Kidney (tissue), 14 donors: ENCODE data around the gene PTGDR2. TPM values are rescaled to one million over a fixed set of nuclear protein-coding genes. Genes with fewer than 3 reads are reported as not detected.

Experiments
- DNase-seq, 5 donors: peaks; one replicate each; pipeline ENCODE4 v3.0.0-alpha.2; 2013 to 2020
- FAIRE-seq: peaks from 2 replicates; lab custom pipeline; 2012; peaks lifted over from hg19 to GRCh38; lab: Jason Lieb, UNC
- H3K27ac ChIP-seq, 2 donors: one replicate each; pipeline ENCODE4 v1.7.0; 2013; ENCODE audit warnings: low read depth in 2 of 2, low read length in 2 of 2, inconsistent platforms in 1 of 2
- H3K27me3 ChIP-seq: one replicate; pipeline ENCODE4 v1.7.1; 2013; ENCODE audit warnings: low read length, inconsistent platforms; ENCODE audit not compliant: control insufficient read depth, insufficient read depth
- H3K36me3 ChIP-seq, 3 donors: one replicate each; pipeline versions ENCODE4 v1.7.0 to v1.7.1; 2013; ENCODE audit warnings: low read length in 3 of 3, control low read depth in 1 of 3, inconsistent platforms in 1 of 3; ENCODE audit not compliant: insufficient read depth in 3 of 3, control insufficient read depth in 2 of 3
- H3K4me1 ChIP-seq, 3 donors: one replicate each; pipeline versions ENCODE4 v1.7.0 to v1.7.1; 2013; ENCODE audit warnings: low read length in 3 of 3, inconsistent platforms in 1 of 3, low read depth in 1 of 3; ENCODE audit not compliant: control insufficient read depth in 2 of 3, insufficient read depth in 2 of 3
- H3K4me3 ChIP-seq, 3 donors: one replicate each; pipeline versions ENCODE4 v1.7.0 to v1.8.1; 2013; ENCODE audit warnings: low read length in 3 of 3, control low read depth in 1 of 3, inconsistent platforms in 1 of 3
- H3K9ac ChIP-seq, 3 donors: one replicate each; pipeline versions ENCODE4 v1.7.0 to v1.7.1; 2013; ENCODE audit warnings: low read length in 3 of 3, control low read depth in 1 of 3, inconsistent platforms in 1 of 3
- H3K9me3 ChIP-seq, 3 donors: one replicate each; pipeline versions ENCODE4 v1.7.0 to v1.7.1; 2013; ENCODE audit warnings: low read length in 3 of 3, control low read depth in 1 of 3, inconsistent platforms in 1 of 3; ENCODE audit not compliant: control insufficient read depth in 2 of 3, insufficient read depth in 1 of 3
- intact Hi-C: fragments of 100-400 bp; cut with DNase I; formaldehyde crosslinking; loops from one replicate; pipeline ENCODE4 v1.11.1; 2022
- polyA plus RNA-seq: library from polyadenylated mRNA; stranded (reverse); fragments of 350-450 nt; fragmentation: Illumina TruSeq; extraction: RNeasy Lipid Tissue Mini Kit (QIAGEN cat#74804); gene quantifications from one replicate; pipeline ENCODE4 v1.2.3, GENCODE V29; 2014; ENCODE audit warnings: low read depth, low replicate concordance; ENCODE audit not compliant: insufficient read depth
- total RNA-seq: library from RNA; stranded (reverse); fragmentation: NEBNext Ultra II Directional; extraction: Animal tissue kit (Norgen Biotek cat#: 25700); gene quantifications from one replicate; pipeline ENCODE4 v1.2.1, GENCODE V29; 2021
- TF ChIP-seq, protein P1 (sequence below): IDR thresholded peaks from 3 replicates; pipeline ENCODE4 v1.5.1; 2012; ENCODE audit warnings: mild to moderate bottlenecking, moderate library complexity, borderline replicate concordance; ENCODE audit not compliant: insufficient read depth; ENCODE audit errors: extremely low read depth
- donor health status: control.
- donor health status: control.
- donor health status: control.
- donor health status: control.
- donor health status: control.
- donor health status: DM: yes; HTN: yes; CAD: no.
- donor health status: Normal renal cell carcinoma (clear cell type).

The PTGDR2 gene
- total and polyA plus RNA-seq, 2 donors from 2014 or later: 0.16 TPM; not detected in 1

DNA sequence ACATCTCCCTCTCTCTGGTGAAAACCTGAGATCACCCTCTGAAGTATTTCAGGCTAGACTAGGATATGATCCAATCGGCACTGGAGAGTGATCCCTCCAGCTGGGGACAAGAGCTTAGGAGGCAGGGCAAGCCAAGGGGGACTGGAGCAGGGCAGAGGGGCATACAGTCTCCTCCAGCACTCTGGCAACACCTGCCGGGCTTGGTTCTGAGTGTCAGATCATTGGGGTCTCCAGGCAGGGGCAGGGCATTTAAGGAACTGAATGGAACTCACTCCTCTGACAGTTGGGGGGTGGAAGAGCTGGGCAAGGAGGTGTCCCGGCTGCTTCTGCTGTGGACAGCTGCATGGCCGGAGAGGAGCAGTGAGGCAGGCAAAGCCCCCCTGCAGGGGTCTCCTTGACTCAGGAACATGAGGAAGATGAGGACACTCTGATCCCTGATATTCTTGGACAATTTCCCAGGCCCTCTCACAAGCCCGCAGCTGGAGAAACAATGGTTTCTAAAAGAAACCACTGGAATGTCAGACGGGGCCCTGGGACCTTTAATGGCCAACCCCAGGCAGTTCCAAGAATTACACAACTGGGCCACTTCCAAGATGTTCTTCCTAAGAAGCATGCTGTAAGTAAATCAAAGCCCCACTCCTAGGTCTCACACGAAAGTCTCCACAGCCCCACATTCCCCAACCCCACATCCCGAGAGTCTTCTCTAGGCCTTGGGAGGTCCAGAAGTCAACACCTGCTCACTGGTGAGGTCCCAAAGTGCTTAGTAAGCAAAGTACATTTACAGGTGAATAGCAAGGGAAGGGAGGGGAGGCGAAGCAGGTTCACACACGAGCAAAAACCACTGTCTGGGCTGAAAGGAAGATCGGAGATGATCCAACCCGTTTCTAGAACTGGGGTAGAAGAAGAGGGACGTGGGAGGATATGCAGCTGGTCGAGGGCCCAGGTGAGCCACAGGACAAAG, 15.0 kb downstream of the PTGDR2 start:
- TF ChIP-seq, protein P1, sequence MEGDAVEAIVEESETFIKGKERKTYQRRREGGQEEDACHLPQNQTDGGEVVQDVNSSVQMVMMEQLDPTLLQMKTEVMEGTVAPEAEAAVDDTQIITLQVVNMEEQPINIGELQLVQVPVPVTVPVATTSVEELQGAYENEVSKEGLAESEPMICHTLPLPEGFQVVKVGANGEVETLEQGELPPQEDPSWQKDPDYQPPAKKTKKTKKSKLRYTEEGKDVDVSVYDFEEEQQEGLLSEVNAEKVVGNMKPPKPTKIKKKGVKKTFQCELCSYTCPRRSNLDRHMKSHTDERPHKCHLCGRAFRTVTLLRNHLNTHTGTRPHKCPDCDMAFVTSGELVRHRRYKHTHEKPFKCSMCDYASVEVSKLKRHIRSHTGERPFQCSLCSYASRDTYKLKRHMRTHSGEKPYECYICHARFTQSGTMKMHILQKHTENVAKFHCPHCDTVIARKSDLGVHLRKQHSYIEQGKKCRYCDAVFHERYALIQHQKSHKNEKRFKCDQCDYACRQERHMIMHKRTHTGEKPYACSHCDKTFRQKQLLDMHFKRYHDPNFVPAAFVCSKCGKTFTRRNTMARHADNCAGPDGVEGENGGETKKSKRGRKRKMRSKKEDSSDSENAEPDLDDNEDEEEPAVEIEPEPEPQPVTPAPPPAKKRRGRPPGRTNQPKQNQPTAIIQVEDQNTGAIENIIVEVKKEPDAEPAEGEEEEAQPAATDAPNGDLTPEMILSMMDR: no peak
- Histone ChIP-seq H3K4me3 (peak overlapping the region in 2 of 3 donors; percentile 59 to 92), H3K36me3 (no peaks in the 10 kb centered on the region), H3K9me3 (no peaks in the 10 kb centered on the region), H3K27me3 (no peaks in the 10 kb centered on the region), H3K9ac (no peak overlapping the region), H3K4me1 (peaks cover 5 to 30% (median 15%) of the 10 kb centered on the region in 3 donors), H3K27ac (peak overlapping the region in 1 of 2 donors; percentile 51)
- DNase-seq: peak in 4 of 5 donors; percentile 25 to 90 (median 54)
- no peak for FAIRE-seq
- intact Hi-C loops: no loop called here

GRCh38 chr11:60838132-60838531, 17.6 kb downstream of the PTGDR2 start:
- intact Hi-C loops: loop anchor here (10.0 kb wide), 1 partner anchor 337 kb away; no protein-coding TSS in a partner anchor
- Histone ChIP-seq H3K4me1 (peaks cover 5 to 12% (median 9%) of the 10 kb centered on the region in 3 donors), H3K27ac (no peak overlapping the region), H3K4me3 (no peak overlapping the region), H3K9me3 (no peaks in the 10 kb centered on the region), H3K27me3 (no peaks in the 10 kb centered on the region), H3K9ac (no peak overlapping the region), H3K36me3 (no peaks in the 10 kb centered on the region)
- no peak for FAIRE-seq
- TF ChIP-seq, protein P1: no peak
- DNase-seq: peak in 1 of 5 donors; percentile 43

DNA sequence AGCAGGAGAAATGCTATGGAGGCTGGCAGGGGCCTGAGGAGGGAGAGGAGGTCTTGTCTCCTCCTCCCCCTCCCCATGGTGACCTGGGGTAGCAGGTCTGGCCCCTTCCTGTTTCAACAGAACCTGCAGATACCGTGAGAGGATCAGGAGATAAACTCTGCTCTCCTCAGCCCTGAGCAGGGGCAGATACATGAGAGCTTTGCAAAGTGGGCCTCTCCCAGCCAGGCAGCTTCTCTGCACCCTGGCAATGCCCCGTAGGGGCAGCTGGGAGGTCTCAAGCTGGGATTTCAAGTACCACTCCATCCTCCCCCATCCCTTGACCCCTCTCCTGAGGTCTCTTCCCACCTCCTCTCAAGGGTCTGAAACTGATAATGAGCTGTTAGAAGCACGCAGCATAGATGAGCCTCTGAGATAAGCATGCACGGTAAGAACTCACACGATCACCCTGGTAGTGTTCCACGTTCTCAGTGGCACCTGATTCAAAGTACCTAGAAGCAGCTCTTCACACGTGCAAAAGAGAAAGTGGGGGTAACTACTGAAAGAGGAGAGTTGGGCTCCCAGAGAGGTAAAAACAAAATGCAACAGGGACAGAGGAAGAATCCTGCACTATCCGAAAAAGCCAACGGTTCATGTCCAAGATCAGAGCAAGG, 18.8 kb downstream of the PTGDR2 start:
- no peak overlapping the region for H3K4me3 ChIP-seq
- TF ChIP-seq, protein P1: no peak
- H3K27ac ChIP-seq: no peak overlapping the region
- FAIRE-seq (no peak), DNase-seq (no peak)
- no peaks in the 10 kb centered on the region for H3K36me3 ChIP-seq
- intact Hi-C loops: loop anchor here (10.0 kb wide), 1 partner anchor 338 kb away; no protein-coding TSS in a partner anchor
- no peaks in the 10 kb centered on the region for H3K27me3 ChIP-seq
- H3K9ac ChIP-seq: no peak overlapping the region
- H3K9me3 ChIP-seq: no peaks in the 10 kb centered on the region
- peaks cover 5 to 9% (median 7%) of the 10 kb centered on the region in 3 donors for H3K4me1 ChIP-seq
